GM06990 (cell line): ENCODE data around the gene LRFN3.

Experiments used
- DNase-seq: peaks from one replicate; pipeline ENCODE4 v3.0.0-alpha.2; 2011; ENCODE audit not compliant: insufficient read length; ENCODE audit errors: extremely low read depth
- H3K27me3 ChIP-seq: replicated peaks from 2 replicates; pipeline ENCODE4 v1.6.0; 2011; ENCODE audit warnings: low read length; ENCODE audit not compliant: control insufficient read depth, insufficient read depth
- H3K36me3 ChIP-seq: 2 replicates; pipeline ENCODE4 v1.5.1; 2011; ENCODE audit warnings: low read length; ENCODE audit not compliant: control insufficient read depth, insufficient read depth
- H3K4me3 ChIP-seq: replicated peaks from 2 replicates; pipeline ENCODE4 v1.5.1; 2011; ENCODE audit warnings: low read depth, mild to moderate bottlenecking, control low read depth, low read length
- CTCF ChIP-seq: IDR thresholded peaks from 2 replicates; pipeline ENCODE4 v1.5.1; 2011; ENCODE audit warnings: low read length, control low read depth, mild to moderate bottlenecking, inconsistent platforms; ENCODE audit not compliant: insufficient read depth, poor library complexity, severe bottlenecking

Gene LRFN3

GRCh38 chr19:35940078-35940775 is 4.1 kb downstream of the LRFN3 start:
- TF ChIP-seq CTCF, result no peak
- Histone ChIP-seq H3K36me3 (no peaks in the 10 kb centered on the region), H3K27me3 (no peaks in the 10 kb centered on the region), H3K4me3 (no peak overlapping the region)
- DNase-seq, result no peak

DNA sequence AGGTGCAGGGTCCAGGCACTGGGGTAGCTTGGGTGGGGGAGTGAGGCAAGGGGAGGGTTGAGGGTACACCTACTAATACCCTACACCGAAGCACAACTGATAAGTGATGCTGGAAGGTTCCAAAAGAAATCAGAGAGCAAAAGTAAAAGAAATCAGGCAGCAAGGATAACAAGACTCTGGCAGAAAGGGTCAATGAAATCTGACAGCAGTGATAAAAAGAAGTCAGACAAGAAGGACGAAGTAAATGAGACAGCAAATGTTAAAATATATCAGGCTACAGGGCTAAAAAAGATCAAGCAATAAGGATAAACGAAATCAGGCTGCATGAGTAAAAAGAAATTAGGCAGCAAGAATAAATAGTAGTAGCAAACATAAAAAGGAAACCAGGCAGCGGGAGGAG is 4.7 kb downstream of the LRFN3 start:
- Histone ChIP-seq H3K36me3 (no peaks in the 10 kb centered on the region), H3K27me3 (no peaks in the 10 kb centered on the region), H3K4me3 (no peak overlapping the region)
- TF ChIP-seq CTCF, result no peak
- DNase-seq, result no peak

GRCh38 chr19:35942235-35942634 is 6.1 kb downstream of the LRFN3 start:
- Histone ChIP-seq H3K27me3 (no peaks in the 10 kb centered on the region), H3K4me3 (no peak overlapping the region), H3K36me3 (no peaks in the 10 kb centered on the region)
- no peak for DNase-seq
- no peak for TF ChIP-seq CTCF

DNA sequence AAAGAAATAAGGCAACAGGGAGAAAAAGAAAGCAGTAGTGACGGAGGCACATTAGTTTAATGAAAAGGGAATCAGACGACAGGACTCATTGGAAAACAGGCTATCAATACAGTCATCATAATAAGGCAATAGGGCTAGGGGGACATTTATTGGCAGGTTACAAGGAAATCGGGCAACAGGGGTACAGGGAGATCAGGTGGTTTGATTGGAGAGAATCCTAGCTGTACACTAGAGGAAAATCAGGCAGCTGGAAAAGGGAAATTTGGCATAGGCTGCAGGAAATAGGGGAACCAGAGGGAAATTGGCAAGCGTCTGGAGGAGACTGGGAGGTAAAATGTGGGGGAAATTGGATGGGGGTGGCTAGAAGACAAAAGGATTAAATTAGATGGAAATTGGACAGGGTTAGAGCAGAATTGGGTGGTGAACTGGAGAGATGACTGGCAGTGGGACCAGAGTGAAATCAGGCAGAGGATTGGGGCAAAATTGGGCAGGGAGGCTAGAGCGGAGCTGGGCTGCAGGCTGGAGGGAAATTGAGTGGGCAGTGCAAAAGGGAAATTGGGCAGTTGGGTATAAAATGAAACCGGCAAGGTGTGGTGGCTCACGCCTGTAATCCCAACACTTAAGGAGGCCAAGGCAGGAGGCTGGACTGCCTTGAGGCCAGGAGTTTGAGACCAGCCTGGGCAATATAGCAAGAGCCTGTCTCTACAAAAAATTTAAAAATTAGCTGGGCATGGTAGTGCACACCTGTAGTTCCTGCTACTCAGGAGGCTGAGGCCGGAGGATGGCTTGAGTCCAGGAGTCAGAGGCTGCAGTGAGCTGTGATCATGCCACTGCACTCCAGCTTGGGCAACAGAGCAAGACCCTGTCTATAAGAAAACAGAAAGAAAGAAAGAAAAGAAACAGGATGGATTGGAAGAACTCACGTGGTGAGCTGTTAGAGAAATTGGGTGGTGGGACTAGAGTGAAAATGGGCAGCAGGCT is 7.4 kb downstream of the LRFN3 start:
- no peaks in the 10 kb centered on the region for H3K36me3 ChIP-seq
- no peaks in the 10 kb centered on the region for H3K27me3 ChIP-seq
- TF ChIP-seq CTCF, result no peak
- H3K4me3 ChIP-seq, result no peak overlapping the region
- DNase-seq, result no peak

DNA sequence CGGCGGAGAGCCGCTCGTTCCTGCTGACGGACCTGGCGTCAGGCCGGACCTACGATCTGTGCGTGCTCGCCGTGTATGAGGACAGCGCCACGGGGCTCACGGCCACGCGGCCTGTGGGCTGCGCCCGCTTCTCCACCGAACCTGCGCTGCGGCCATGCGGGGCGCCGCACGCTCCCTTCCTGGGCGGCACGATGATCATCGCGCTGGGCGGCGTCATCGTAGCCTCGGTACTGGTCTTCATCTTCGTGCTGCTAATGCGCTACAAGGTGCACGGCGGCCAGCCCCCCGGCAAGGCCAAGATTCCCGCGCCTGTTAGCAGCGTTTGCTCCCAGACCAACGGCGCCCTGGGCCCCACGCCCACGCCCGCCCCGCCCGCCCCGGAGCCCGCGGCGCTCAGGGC is 8.4 kb downstream of the LRFN3 start:
- no peak for TF ChIP-seq CTCF
- no peak overlapping the region for H3K4me3 ChIP-seq
- no peaks in the 10 kb centered on the region for H3K36me3 ChIP-seq
- DNase-seq, result no peak
- H3K27me3 ChIP-seq, result no peaks in the 10 kb centered on the region
